HCT116 (cell line): ENCODE data around the gene CPS1.

ENCODE experiments used
- CEBPB ChIP-seq: IDR thresholded peaks from 2 replicates; pipeline ENCODE4 v1.6.1; 2012; ENCODE audit warnings: low read depth
- CTCF ChIP-seq, 3 experiments: fragments of 200-600 bp in 1 of 3; sonication (generic) in 1 of 3; IDR thresholded peaks in 2 of 3; conservative IDR thresholded peaks in 1 of 3; 2 replicates each; pipeline ENCODE4 v1.5.1; 2012 to 2017; ENCODE audit warnings: low read depth in 2 of 3, low read length in 2 of 3, antibody characterized with exemption in 1 of 3, borderline replicate concordance in 1 of 3, control low read depth in 1 of 3, mild to moderate bottlenecking in 1 of 3, mixed read lengths in 1 of 3, mixed run types in 1 of 3, moderate library complexity in 1 of 3; ENCODE audit not compliant: insufficient read depth in 1 of 3
- ELF1 ChIP-seq: IDR thresholded peaks from 2 replicates; pipeline ENCODE4 v1.6.1; 2012; ENCODE audit warnings: low read depth, borderline replicate concordance
- EZH2phosphoT487 ChIP-seq: fragments of 200-600 bp; IDR thresholded peaks from 2 replicates; pipeline ENCODE4 v1.6.1; 2018; ENCODE audit warnings: antibody characterized with exemption, borderline replicate concordance
- MAX ChIP-seq: IDR thresholded peaks from 2 replicates; pipeline ENCODE4 v1.6.1; 2012
- POLR2A ChIP-seq: IDR thresholded peaks from 2 replicates; pipeline ENCODE4 v1.7.0; 2011; ENCODE audit warnings: borderline replicate concordance; ENCODE audit not compliant: insufficient read depth, insufficient read length; ENCODE audit errors: extremely low read depth
- POLR2AphosphoS5 ChIP-seq: IDR thresholded peaks from 2 replicates; pipeline ENCODE4 v1.6.1; 2011; ENCODE audit warnings: mild to moderate bottlenecking, low read depth, low read length, moderate library complexity
- SRF ChIP-seq: IDR thresholded peaks from 2 replicates; pipeline ENCODE4 v1.6.1; 2012; ENCODE audit warnings: low read depth

GRCh38 chr2:210540900-210541289 lies 15.5 kb upstream of the CPS1 start:
- TF ChIP-seq CTCF (IDR thresholded peaks at IDR 0.05 in 2 of 3, conservative IDR thresholded peaks at IDR 0.05 in 1 of 3; ENCODE audit: borderline replicate concordance in 1 of 3, insufficient read depth in 1 of 3, low read depth in 2 of 3, low read length in 2 of 3) (no peak), MAX (no peak), EZH2phosphoT487 (no peak), POLR2AphosphoS5 (no peak), CEBPB (no peak), POLR2A (no peak), ELF1 (no peak), SRF (no peak)
